AG04449 (cell line): Measurements from ENCODE around the gene NECTIN3.

Experiments
- CTCF ChIA-PET: fragments of 350-600 bp; formaldehyde crosslinking; extraction: SDS; loops from one replicate; lab custom pipeline; 2021; ENCODE audit warnings: antibody characterized with exemption; lab: Yijun Ruan, JAX
- POLR2A ChIA-PET: fragments of 400-600, 350-600 bp; formaldehyde crosslinking; extraction: SDS; loops from one replicate; lab custom pipeline; 2020; ENCODE audit warnings: antibody characterized with exemption, inconsistent platforms; lab: Yijun Ruan, JAX
- DNase-seq: peaks from one replicate; pipeline ENCODE4 v3.0.0-alpha.2; 2010; ENCODE audit warnings: low read depth, low spot score
- H3K4me3 ChIP-seq: 2 replicates; pipeline ENCODE4 v1.5.1; 2011; ENCODE audit warnings: low read depth, mild to moderate bottlenecking, control low read depth, low read length
- CTCF ChIP-seq: IDR thresholded peaks from one replicate; pipeline ENCODE4 v1.5.1; 2011; ENCODE audit warnings: mild to moderate bottlenecking, moderate library complexity, low read length, control low read depth, inconsistent platforms; ENCODE audit not compliant: insufficient read depth; ENCODE audit errors: missing control alignments

Gene NECTIN3

GRCh38 chr3:111071257-111072030 is at the start of gene NECTIN3:
NECTIN3 (plus strand) TSS chr3:111071816; CDS start chr3:111072018, 202 bp downstream.
- ChIA-PET POLR2A (interaction anchor here (1.1 kb wide), 1 partner anchor 171 kb away, joined by 3 read pairs; no protein-coding TSS in a partner anchor), CTCF (no interaction called here)
- DNase-seq: peak; percentile 90
- H3K4me3 ChIP-seq: peak within 1 kb of the TSS; percentile 86
- TF ChIP-seq CTCF: no peak

GRCh38 chr3:111027868-111028267 is 43.7 kb upstream of the NECTIN3 start:
- H3K4me3 ChIP-seq: no peak overlapping the region
- ChIA-PET POLR2A (no interaction called here), CTCF (no interaction called here)
- no peak for TF ChIP-seq CTCF
- no peak for DNase-seq

GRCh38 chr3:111031538-111031937 is 40.1 kb upstream of the NECTIN3 start:
- DNase-seq: no peak
- ChIA-PET POLR2A (no interaction called here), CTCF (no interaction called here)
- no peak for TF ChIP-seq CTCF
- no peak overlapping the region for H3K4me3 ChIP-seq

GRCh38 chr3:111032677-111033076 is 38.9 kb upstream of the NECTIN3 start:
- TF ChIP-seq CTCF: no peak
- ChIA-PET CTCF (interaction anchor here (1.3 kb wide), 1 partner anchor 10 kb away, joined by 3 read pairs; no protein-coding TSS in a partner anchor), POLR2A (no interaction called here)
- H3K4me3 ChIP-seq: no peak overlapping the region
- no peak for DNase-seq

- no peak for TF ChIP-seq CTCF
- ChIA-PET CTCF (interaction anchor here (1.2 to 1.3 kb wide), 2 partner anchors 9 to 318 kb away, joined by 3 to 4 read pairs; no protein-coding TSS in a partner anchor), POLR2A (interaction anchor here (0.5 kb wide), 1 partner anchor 146 kb away, joined by 3 read pairs; no protein-coding TSS in a partner anchor)
These were observed 38.1 kb upstream of the NECTIN3 start for GRCh38 chr3:111033470-111034050.

GRCh38 chr3:111035316-111035715 is 36.3 kb upstream of the NECTIN3 start:
- no peak for TF ChIP-seq CTCF
- DNase-seq: no peak
- CTCF ChIA-PET: no interaction called here
- H3K4me3 ChIP-seq: no peak overlapping the region
- POLR2A ChIA-PET: no interaction called here

More at GRCh38 chr3:111033470-111034050, 38.1 kb upstream of the NECTIN3 start:
- H3K4me3 ChIP-seq: no peak overlapping the region
- DNase-seq: no peak
